Activated T-cell treated with anti-CD3 and anti-CD28 coated beads for 48 hours (primary cell): ENCODE data around the gene KANSL1.
"Not testable (repeated sequence)": the region's sequence is repeated elsewhere in the genome, so short reads cannot be mapped to it uniquely, and the experiment has no call there.

Experiments used
- DNase-seq: peaks from one replicate; pipeline ENCODE4 v3.0.0-alpha.2; 2020; ENCODE audit warnings: low read depth

The KANSL1 gene

DNA sequence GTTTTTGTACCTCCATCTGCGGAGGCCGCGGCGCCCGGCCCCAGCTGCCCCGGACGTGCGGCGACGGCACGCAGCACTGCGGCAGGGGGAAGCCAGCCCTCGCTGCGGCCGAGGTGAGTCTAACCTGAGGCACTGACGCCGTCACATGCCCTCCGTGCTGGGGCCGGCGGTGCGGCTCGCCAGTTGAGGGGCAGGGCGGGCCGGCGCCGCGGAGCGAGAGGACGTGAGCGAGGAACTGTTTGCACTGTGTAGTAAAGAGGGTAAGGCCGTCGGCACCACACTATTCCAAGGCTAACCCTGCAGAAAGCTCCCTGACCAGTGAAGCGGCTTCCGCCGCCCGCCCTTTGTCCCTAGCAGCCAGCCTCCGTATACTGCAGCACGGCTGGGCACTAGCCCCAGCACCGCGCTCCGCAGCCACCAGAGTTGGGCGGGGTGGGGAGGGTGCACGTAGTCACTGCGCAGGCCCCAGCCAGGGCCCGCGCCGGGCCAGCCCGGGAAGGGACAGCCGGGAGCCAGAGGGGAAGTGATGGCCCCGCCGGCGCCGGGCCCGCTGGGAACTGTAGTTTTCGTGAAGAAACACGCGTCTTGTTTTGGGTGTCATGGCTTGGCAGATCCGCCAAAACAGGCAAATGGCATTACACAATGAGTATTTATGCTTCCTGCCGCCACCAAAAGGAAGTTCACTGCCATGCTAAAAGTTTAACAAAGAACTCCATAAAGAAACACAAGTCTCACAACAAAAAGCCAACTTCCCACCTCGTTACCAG lies 580 bp upstream of the KANSL1 start:
- peak; percentile 95 for DNase-seq

DNA sequence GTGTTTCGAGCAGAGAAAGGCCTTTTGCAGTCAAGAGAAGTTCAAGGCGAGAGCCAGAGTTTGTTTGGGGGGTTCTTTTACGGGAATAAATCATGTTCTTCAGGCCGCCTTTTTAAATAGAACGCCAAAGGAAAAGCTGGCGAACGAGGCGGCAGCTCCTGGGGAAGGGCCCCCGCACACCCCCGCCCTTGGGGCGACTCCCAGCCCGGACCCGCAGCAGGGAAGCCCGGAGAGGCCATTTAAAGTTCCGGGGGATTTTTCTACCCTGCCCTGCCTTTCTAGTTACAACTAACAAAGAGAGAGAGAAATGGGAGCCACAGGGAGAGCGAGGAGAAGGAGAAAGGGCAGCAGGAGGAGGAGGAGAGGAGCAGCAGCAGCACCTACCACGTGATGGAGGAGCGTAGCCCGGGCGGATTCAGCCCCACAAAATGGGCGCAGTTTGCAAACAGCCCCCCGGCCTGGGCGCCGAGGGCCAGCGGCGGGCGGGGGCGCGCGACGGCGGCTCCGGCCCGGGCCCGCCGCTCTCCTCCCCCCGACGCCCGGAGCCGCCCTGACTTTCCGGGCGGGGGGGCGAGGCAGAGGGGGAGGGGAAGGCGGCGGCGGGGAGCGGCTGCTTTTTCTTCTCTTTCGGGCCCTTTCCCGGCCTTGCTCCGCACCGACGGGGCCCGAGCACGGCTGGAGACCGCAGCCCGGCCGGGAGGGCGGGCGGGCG lies 634 bp downstream of the KANSL1 start:
- peak; percentile 57 for DNase-seq

GRCh38 chr17:46192189-46192438 lies 1.1 kb downstream of the KANSL1 start:
- DNase-seq: no peak

DNA sequence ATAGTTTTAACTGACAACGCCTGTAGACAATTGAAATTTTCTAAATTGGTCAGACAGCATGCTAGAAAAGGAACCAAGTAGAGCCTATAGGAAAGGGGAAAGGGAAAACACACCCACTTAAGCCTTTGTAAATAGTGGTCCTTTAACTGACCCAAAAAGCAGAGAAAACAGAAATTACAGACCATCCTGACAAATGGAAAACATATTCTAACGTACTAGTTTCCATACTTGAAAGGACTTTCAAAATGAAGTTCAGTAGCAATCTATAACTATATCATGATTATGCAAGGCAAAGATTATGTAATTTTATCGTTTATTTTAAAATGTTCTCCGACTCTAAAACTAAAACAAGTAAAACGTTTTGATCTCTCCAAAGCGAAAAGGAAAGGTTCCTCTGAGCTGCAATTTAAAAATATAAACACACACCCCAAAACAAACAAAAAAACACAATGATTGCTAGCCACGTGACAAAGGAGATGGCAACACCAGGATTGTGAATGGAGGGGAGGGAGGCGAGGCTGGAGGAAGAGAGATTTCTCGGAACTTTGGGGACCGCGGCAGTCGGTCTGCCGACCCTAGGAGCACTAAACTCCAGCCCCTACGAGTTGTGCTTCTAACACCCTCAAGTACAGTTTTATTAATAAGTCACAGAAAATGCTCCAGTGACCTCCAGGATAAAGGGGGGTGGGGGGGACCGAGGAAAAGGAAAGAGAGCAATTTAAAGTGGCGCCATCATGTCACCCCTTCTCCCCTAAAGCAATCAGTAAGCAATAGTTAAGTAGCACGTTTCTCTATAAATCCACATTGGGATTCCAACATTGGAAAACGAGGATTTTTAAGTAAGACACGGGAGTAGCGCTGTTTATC lies 1.7 kb downstream of the KANSL1 start:
- no peak for DNase-seq

GRCh38 chr17:46190763-46191162 lies 2.5 kb downstream of the KANSL1 start:
- no peak for DNase-seq

DNA sequence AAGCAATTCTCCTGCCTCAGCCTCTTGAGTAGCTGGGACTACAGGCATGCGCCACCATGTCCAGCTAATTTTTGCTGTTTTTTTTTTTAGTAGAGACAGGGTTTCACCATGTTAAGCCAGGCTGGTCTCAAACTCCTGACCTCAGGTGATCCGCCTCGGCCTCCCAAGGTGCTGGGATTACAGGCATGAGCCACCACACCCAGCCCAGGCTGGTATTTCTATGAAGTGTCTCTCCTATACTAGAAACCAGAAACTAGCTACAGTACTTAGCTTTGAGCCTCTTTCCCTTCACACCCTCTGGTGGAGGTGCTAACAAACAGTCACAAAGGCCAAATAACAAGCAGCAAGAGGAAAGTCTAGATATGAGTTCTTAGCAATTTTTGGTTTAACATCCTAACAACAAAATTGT lies 6.4 kb downstream of the KANSL1 start:
- DNase-seq: not testable (repeated sequence)

DNA sequence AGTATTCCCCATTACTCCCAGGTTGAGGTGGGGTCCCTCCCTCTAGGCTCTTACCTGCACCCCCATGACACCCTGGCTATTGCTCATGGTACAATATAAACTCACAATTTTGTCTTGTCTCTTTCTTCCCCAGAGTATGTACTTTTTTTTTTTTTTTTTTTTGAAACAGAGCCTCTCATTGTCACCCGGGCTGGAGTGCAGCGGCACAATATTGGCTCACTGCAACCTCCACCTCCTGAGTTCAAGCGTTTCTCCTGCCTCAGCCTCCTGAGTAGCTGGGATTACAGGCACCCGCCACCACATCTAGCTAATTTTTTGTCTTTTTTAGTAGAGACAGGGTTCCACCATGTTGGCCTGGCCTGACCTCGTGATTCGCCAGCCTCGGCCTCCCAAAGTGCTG lies 8.5 kb downstream of the KANSL1 start:
- DNase-seq: no peak

- not testable (repeated sequence) for DNase-seq
These were observed 9.8 kb downstream of the KANSL1 start for GRCh38 chr17:46183383-46183782.

- no peak for DNase-seq
These were observed 10.3 kb downstream of the KANSL1 start for GRCh38 chr17:46182961-46183360.

GRCh38 chr17:46181940-46182339 lies 11.3 kb downstream of the KANSL1 start:
- no peak for DNase-seq

DNA sequence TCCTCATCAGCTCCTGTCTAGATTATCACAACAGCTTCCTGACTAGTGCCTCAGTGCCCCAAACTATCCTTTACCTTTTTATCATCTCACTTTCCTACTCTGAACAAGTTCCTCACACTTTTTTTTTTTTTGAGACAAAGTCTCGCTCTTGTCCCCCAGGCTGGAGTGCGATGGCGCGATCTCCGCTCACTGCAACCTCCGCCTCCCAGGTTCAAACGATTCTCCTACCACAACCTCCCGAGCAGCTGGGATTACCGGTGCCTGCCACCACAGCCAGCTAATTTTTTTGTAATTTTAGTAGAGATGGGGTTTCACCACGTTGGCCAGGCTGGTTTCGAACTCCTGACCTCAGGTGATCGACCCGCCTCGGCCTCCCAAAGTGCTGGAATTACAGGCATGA lies 11.9 kb downstream of the KANSL1 start:
- DNase-seq: not testable (repeated sequence)

DNA sequence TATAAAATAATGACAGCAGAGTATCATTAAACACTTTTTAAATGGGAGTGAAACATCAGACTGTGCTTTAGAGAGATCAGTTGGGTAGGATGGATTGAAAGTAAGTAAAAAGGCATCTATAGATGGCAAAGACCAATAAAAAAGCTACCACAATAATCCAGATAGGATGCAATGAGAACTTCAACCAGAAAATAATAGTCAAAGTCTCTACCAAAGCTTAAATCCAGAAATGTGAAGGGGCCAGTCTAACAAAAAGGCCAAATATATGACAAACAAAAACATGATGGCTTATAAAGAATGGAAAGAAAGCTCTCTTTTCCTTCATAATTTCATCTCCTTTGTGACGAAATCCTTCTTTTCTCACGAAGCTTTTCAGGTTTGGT lies 12.3 kb downstream of the KANSL1 start:
- DNase-seq: no peak

GRCh38 chr17:46180185-46180891 lies 12.9 kb downstream of the KANSL1 start:
- DNase-seq: not testable (repeated sequence)

- no peak for DNase-seq
These were observed 13.7 kb downstream of the KANSL1 start for GRCh38 chr17:46179375-46179999.

GRCh38 chr17:46178550-46179214 lies 14.5 kb downstream of the KANSL1 start:
- DNase-seq: no peak

GRCh38 chr17:46176975-46177374 lies 16.3 kb downstream of the KANSL1 start:
- DNase-seq: no peak

- no peak for DNase-seq
These were observed 17.3 kb downstream of the KANSL1 start for GRCh38 chr17:46175891-46176290.

DNA sequence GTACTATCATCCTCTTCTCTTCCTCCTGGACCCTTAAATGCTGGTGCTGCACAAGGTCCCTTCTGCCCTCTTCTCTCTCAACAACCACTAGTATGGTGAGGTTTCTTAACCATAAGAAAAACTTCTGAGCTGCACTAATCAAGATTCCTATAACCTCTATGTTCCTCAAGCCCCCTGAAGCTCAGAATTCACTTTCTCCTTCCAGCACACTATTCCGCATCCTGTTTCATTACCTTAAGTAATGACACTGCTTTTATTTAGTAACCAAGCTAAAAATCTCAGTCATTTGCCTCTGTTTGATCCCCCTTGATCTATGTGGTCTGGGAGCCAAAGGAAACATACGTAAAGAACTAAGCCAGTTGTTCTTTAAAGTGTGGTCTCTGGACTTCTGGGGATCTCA lies 20.1 kb downstream of the KANSL1 start:
- no peak for DNase-seq

DNA sequence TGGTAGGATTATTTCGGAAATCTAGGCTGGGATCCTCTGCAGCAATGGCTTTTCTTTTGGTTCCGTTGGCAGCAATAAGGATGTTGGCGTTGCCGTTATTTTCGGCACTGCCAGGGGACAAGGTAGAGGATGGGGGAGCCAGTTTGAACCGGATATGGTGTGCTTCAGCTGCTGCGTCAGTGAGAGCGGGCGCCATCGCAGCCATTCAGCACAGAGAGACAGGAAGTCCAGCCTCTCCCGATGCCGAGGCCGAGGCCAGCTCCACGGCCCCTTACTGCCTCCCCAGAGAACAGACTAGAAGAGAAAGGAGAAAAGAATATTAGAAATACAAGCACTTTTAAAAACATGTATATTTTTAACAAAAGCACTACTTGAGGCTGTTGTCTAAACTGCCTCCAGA lies 21.3 kb downstream of the KANSL1 start:
- DNase-seq: no peak

DNA sequence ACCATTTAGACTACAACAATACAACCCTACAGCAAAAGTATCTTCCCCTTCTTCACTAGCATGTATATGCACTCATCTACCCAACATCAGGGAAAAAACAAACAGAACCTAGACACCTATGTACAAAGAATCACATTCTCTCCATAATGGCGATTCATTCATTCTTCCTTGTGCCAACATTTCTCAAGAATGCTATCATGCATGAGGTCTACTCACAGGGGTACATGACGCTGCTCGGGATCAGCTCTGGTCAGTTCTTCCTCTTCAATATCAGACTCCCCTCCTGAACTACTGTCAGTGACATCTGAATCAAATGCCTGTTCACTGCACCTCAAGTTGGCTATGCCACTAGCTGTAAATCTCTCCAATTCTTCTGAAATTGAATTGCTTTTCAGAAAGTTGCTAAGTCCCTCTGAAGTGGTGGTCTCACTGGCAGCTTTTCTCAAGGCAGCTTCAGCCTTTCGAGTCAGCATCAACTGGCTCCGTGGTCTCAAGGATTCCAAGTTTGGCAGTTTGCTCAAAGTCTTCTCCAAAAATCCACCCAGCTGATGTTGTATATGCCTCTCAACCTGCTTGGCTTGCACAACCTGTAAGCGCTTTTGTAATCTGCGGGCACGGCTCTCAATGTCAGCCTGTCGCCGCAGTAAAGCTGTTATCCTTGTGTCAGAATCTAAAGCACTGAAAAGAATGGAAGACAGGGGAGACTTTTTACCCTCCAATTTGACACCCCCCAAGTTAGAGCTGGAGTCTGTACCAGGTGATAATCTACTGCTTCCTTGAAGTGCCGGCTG lies 22.4 kb downstream of the KANSL1 start:
- no peak for DNase-seq
